ENCODE data around the gene GAR1.
"Not testable (repeated sequence)": the region's sequence is repeated elsewhere in the genome, so short reads cannot be mapped to it uniquely, and the experiment has no call there.

The GAR1 gene

GRCh38 chr4:109818268-109818667 is 2.7 kb downstream of the GAR1 start:
- H3K9me3 Mint-ChIP-seq (ENCODE audit: low read depth) = no peaks in the 10 kb centered on the region
- peak overlapping the region; percentile 70 for H3K27ac Mint-ChIP-seq
- peaks cover 18% of the 10 kb centered on the region for H3K36me3 Mint-ChIP-seq
- peaks cover 58% of the 10 kb centered on the region for H3K4me1 Mint-ChIP-seq (ENCODE audit: low read depth)
- H3K27me3 Mint-ChIP-seq = no peaks in the 10 kb centered on the region
- no peak overlapping the region for H3K4me3 Mint-ChIP-seq

GRCh38 chr4:109820563-109820962 is 5.0 kb downstream of the GAR1 start:
- Mint-ChIP-seq H3K4me3 (no peak overlapping the region), H3K27me3 (no peaks in the 10 kb centered on the region), H3K27ac (peak overlapping the region; percentile 67), H3K9me3 (ENCODE audit: low read depth) (no peaks in the 10 kb centered on the region), H3K4me1 (ENCODE audit: low read depth) (peaks cover 49% of the 10 kb centered on the region), H3K36me3 (peaks cover 18% of the 10 kb centered on the region)

- Mint-ChIP-seq H3K27ac (peak overlapping the region; percentile 67), H3K27me3 (no peaks in the 10 kb centered on the region), H3K9me3 (ENCODE audit: low read depth) (no peaks in the 10 kb centered on the region), H3K36me3 (peaks cover 18% of the 10 kb centered on the region), H3K4me3 (no peak overlapping the region), H3K4me1 (ENCODE audit: low read depth) (peaks cover 47% of the 10 kb centered on the region)
These were observed 5.6 kb downstream of the GAR1 start for GRCh38 chr4:109821185-109821584.

GRCh38 chr4:109826719-109827118 is 11.2 kb downstream of the GAR1 start:
- no peaks in the 10 kb centered on the region for H3K36me3 Mint-ChIP-seq
- peaks cover 2% of the 10 kb centered on the region for H3K4me1 Mint-ChIP-seq (ENCODE audit: low read depth)
- no peaks in the 10 kb centered on the region for H3K27me3 Mint-ChIP-seq
- no peaks in the 10 kb centered on the region for H3K9me3 Mint-ChIP-seq (ENCODE audit: low read depth)
- no peak overlapping the region for H3K4me3 Mint-ChIP-seq
- H3K27ac Mint-ChIP-seq = no peak overlapping the region

- no peak within 1 kb of the TSS for H3K4me3 Mint-ChIP-seq
- no peaks in the 10 kb centered on the region for H3K27me3 Mint-ChIP-seq
- H3K27ac Mint-ChIP-seq = no peak within 1 kb of the TSS
- peaks cover 2% of the 10 kb centered on the region for H3K4me1 Mint-ChIP-seq (ENCODE audit: low read depth)
- H3K36me3 Mint-ChIP-seq = no peaks in the 10 kb centered on the region
- no peaks in the 10 kb centered on the region for H3K9me3 Mint-ChIP-seq (ENCODE audit: low read depth)
These were observed 12.1 kb downstream of the GAR1 start, which contains the start of gene RRH for GRCh38 chr4:109827672-109828071. Gene RRH, plus strand, starts transcription at chr4:109827972. Its CDS starts 56 bp downstream, at chr4:109828028.

GRCh38 chr4:109833756-109834155 is 18.2 kb downstream of the GAR1 start:
- H3K27me3 Mint-ChIP-seq = no peaks in the 10 kb centered on the region
- H3K27ac Mint-ChIP-seq = no peak overlapping the region
- peaks cover 13% of the 10 kb centered on the region for H3K36me3 Mint-ChIP-seq
- H3K4me1 Mint-ChIP-seq (ENCODE audit: low read depth) = no peaks in the 10 kb centered on the region
- H3K9me3 Mint-ChIP-seq (ENCODE audit: low read depth) = no peaks in the 10 kb centered on the region
- no peak overlapping the region for H3K4me3 Mint-ChIP-seq

- Mint-ChIP-seq H3K9me3 (ENCODE audit: low read depth) (peaks cover 7% of the 10 kb centered on the region), H3K4me1 (ENCODE audit: low read depth) (no peaks in the 10 kb centered on the region), H3K4me3 (no peak overlapping the region), H3K27ac (no peak overlapping the region), H3K27me3 (no peaks in the 10 kb centered on the region), H3K36me3 (peaks cover 25% of the 10 kb centered on the region)
These were observed 21.4 kb downstream of the GAR1 start for GRCh38 chr4:109836985-109837384.

- Mint-ChIP-seq H3K36me3 (no peaks in the 10 kb centered on the region), H3K27ac (no peak overlapping the region), H3K9me3 (ENCODE audit: low read depth) (no peaks in the 10 kb centered on the region), H3K27me3 (no peaks in the 10 kb centered on the region), H3K4me3 (no peak overlapping the region), H3K4me1 (ENCODE audit: low read depth) (no peaks in the 10 kb centered on the region)
These were observed 31.0 kb downstream of the GAR1 start for GRCh38 chr4:109846395-109847098.

- Mint-ChIP-seq H3K36me3 (no peaks in the 10 kb centered on the region), H3K4me3 (no peak within 1 kb of the TSS), H3K27me3 (no peaks in the 10 kb centered on the region), H3K9me3 (ENCODE audit: low read depth) (no peaks in the 10 kb centered on the region), H3K4me1 (ENCODE audit: low read depth) (no peaks in the 10 kb centered on the region), H3K27ac (no peak within 1 kb of the TSS)
These were observed 32.4 kb downstream of the GAR1 start, which contains the start of gene LRIT3 for GRCh38 chr4:109847896-109848442. Gene LRIT3, plus strand, starts transcription at chr4:109848107. Its CDS starts 95 bp downstream, at chr4:109848202.

- no peaks in the 10 kb centered on the region for H3K4me1 Mint-ChIP-seq (ENCODE audit: low read depth)
- H3K36me3 Mint-ChIP-seq = no peaks in the 10 kb centered on the region
- H3K9me3 Mint-ChIP-seq (ENCODE audit: low read depth) = no peaks in the 10 kb centered on the region
These were observed 32.9 kb downstream of the GAR1 start for GRCh38 chr4:109848501-109848900.

GRCh38 chr4:109850601-109851000 is 35.0 kb downstream of the GAR1 start:
- H3K4me3 Mint-ChIP-seq = no peak overlapping the region
- H3K36me3 Mint-ChIP-seq = no peaks in the 10 kb centered on the region
- H3K9me3 Mint-ChIP-seq (ENCODE audit: low read depth) = no peaks in the 10 kb centered on the region
- no peak overlapping the region for H3K27ac Mint-ChIP-seq
- H3K4me1 Mint-ChIP-seq (ENCODE audit: low read depth) = no peaks in the 10 kb centered on the region
- H3K27me3 Mint-ChIP-seq = no peaks in the 10 kb centered on the region

More at GRCh38 chr4:109848501-109848900, 32.9 kb downstream of the GAR1 start:
- H3K27ac Mint-ChIP-seq = no peak overlapping the region
- no peaks in the 10 kb centered on the region for H3K27me3 Mint-ChIP-seq
- H3K4me3 Mint-ChIP-seq = no peak overlapping the region

- H3K27me3 Mint-ChIP-seq; H3K9me3 Mint-ChIP-seq (ENCODE audit: low read depth); H3K4me3 Mint-ChIP-seq; H3K27ac Mint-ChIP-seq; H3K4me1 Mint-ChIP-seq (ENCODE audit: low read depth): not testable (repeated sequence)
- peaks cover 22% of the 10 kb centered on the region for H3K36me3 Mint-ChIP-seq
These were observed 44.1 kb downstream of the GAR1 start for GRCh38 chr4:109859426-109860300.

- Mint-ChIP-seq H3K27me3 (no peaks in the 10 kb centered on the region), H3K4me1 (ENCODE audit: low read depth) (no peaks in the 10 kb centered on the region), H3K36me3 (peaks cover 22% of the 10 kb centered on the region), H3K27ac (no peak overlapping the region), H3K9me3 (ENCODE audit: low read depth) (no peaks in the 10 kb centered on the region), H3K4me3 (no peak overlapping the region)
These were observed 45.7 kb downstream of the GAR1 start for GRCh38 chr4:109861271-109861670.

GRCh38 chr4:109861916-109862511 is 46.5 kb downstream of the GAR1 start:
- no peaks in the 10 kb centered on the region for H3K27me3 Mint-ChIP-seq
- no peak overlapping the region for H3K27ac Mint-ChIP-seq
- no peak overlapping the region for H3K4me3 Mint-ChIP-seq
- H3K9me3 Mint-ChIP-seq (ENCODE audit: low read depth) = no peaks in the 10 kb centered on the region
- H3K36me3 Mint-ChIP-seq = peaks cover 22% of the 10 kb centered on the region
- H3K4me1 Mint-ChIP-seq (ENCODE audit: low read depth) = no peaks in the 10 kb centered on the region

- no peaks in the 10 kb centered on the region for H3K9me3 Mint-ChIP-seq (ENCODE audit: low read depth)
- H3K27ac Mint-ChIP-seq = no peak overlapping the region
- H3K4me3 Mint-ChIP-seq = no peak overlapping the region
- H3K36me3 Mint-ChIP-seq = peaks cover 13% of the 10 kb centered on the region
- no peaks in the 10 kb centered on the region for H3K27me3 Mint-ChIP-seq
- no peaks in the 10 kb centered on the region for H3K4me1 Mint-ChIP-seq (ENCODE audit: low read depth)
These were observed 48.6 kb downstream of the GAR1 start for GRCh38 chr4:109864134-109864533.
